ENCODE data around the gene NPDC1.

The NPDC1 gene

DNA sequence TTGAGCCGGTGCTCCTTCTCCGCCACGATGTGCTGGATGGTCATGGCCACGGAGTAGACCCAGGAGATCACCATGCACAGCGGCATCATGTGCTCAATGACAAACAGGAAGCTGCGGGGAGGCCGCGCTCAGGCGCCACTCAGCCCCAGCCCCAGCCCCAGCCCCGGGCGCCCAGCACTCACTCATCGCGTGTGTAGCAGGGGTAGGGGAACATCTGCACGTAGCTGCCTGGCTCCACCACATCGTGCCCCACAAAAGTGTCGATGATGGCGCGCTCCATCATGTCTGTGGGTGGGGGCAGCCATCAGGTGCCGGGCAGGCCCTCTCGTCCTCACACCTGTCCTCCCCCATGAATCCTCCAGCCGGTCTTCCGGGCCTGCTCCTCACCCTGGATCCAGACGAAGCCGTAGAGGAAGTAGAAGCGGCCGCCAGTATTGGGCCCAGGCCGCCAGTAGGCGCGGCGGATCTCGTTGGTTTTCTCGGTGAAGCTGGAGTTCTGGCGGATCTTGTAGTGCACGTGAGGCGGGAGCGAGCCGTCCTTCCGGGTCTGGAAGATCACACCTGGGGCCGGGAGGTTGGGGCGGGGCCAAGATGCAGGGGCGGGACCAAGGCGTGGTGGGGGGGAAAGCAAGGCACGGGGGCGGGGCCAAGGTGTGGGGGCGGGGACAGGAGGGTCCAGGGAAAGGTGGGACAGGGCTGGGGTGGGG is 28.0 kb downstream of the NPDC1 start:
- TF ChIP-seq POLR2AphosphoS5 (IDR thresholded peaks at IDR 0.05; ENCODE audit: borderline replicate concordance, low read depth, low read length) (no peak), FOXP2 (optimal IDR thresholded peaks at IDR 0.05; ENCODE audit: control extremely low read depth, extremely low read length, insufficient read depth) (no peak), EZH2 (IDR thresholded peaks at IDR 0.05) (no peak)
- Histone ChIP-seq H3K9ac (ENCODE audit: insufficient read length) (no peak overlapping the region), H3K36me3 (ENCODE audit: insufficient read depth, low read length) (no peaks in the 10 kb centered on the region), H3K9me3 (ENCODE audit: low read depth, low read length) (no peaks in the 10 kb centered on the region), H3K27ac (no peak overlapping the region), H3K4me3 (no peak overlapping the region)
- no peak for DNase-seq (ENCODE audit: low read depth, low spot score)

DNA sequence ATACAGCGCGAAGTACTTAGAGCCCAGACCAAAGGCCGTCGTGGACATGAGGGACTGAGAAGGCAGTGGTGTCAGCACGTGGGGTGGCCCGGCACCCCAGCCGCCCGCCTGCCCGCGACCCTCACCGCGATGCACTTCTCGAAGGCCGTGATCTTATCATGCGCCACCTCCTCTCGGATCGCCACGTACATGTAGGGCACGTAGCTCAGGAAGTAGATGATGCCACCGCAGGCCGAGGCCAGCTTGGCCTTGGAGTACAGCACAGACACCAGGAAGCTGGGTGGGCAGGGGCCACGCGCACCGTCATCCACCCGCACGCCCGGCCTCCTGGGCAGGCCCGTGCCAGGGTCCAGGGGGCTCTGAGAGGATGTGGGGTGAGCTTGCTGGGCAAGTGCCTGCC is 28.9 kb downstream of the NPDC1 start:
- Histone ChIP-seq H3K36me3 (ENCODE audit: insufficient read depth, low read length) (no peaks in the 10 kb centered on the region), H3K9ac (ENCODE audit: insufficient read length) (no peak overlapping the region), H3K4me3 (no peak overlapping the region), H3K9me3 (ENCODE audit: low read depth, low read length) (no peaks in the 10 kb centered on the region), H3K27ac (no peak overlapping the region)
- DNase-seq (ENCODE audit: low read depth, low spot score), result no peak
- TF ChIP-seq EZH2 (IDR thresholded peaks at IDR 0.05) (no peak), FOXP2 (optimal IDR thresholded peaks at IDR 0.05; ENCODE audit: control extremely low read depth, extremely low read length, insufficient read depth) (no peak), POLR2AphosphoS5 (IDR thresholded peaks at IDR 0.05; ENCODE audit: borderline replicate concordance, low read depth, low read length) (no peak)

DNA sequence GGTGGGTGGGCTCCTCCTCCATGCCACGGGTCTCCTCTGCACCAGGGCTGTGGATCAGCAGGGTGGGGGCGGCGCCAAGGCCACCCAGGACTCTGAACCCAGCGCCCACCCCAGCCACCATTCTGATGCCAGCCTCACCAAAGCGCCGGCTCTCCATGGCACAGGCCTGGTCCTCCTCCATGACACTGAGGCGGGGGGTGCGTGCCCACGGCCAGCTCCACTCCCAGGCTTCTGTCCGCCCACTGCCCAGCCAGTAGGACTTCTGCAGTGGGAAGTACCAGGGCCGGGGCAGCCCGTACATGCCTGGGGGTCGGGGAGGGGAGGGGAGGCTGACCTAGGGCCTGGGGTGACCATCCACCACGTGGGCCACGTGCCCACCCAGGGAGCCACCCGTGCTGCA is 29.5 kb downstream of the NPDC1 start:
- Histone ChIP-seq H3K4me3 (no peak overlapping the region), H3K36me3 (ENCODE audit: insufficient read depth, low read length) (no peaks in the 10 kb centered on the region), H3K9ac (ENCODE audit: insufficient read length) (no peak overlapping the region), H3K9me3 (ENCODE audit: low read depth, low read length) (no peaks in the 10 kb centered on the region), H3K27ac (no peak overlapping the region)
- TF ChIP-seq EZH2 (IDR thresholded peaks at IDR 0.05), result no peak
- no peak for TF ChIP-seq FOXP2 (optimal IDR thresholded peaks at IDR 0.05; ENCODE audit: control extremely low read depth, extremely low read length, insufficient read depth)
- TF ChIP-seq POLR2AphosphoS5 (IDR thresholded peaks at IDR 0.05; ENCODE audit: borderline replicate concordance, low read depth, low read length), result no peak
- DNase-seq (ENCODE audit: low read depth, low spot score), result no peak

DNA sequence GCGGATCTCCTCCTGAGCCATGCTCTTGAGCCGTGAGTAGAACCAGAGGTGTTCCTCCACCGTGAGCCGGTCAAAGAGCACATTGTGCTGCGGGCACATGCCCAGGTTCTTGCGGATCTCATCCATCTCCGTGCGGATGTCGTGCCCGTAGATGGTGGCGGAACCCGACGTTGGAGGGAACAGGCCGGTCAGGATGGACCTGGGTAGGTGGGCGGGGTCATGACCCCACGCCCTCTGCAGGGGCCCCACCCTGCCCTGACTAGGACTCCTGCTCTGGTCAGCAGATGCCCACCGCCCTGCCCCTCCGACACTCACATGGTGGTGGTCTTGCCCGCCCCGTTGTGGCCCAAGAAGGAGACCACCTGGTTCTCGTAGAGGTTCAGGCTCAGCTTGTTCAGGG is 30.0 kb downstream of the NPDC1 start:
- Histone ChIP-seq H3K9ac (ENCODE audit: insufficient read length) (no peak overlapping the region), H3K4me3 (no peak overlapping the region), H3K27ac (no peak overlapping the region), H3K36me3 (ENCODE audit: insufficient read depth, low read length) (no peaks in the 10 kb centered on the region), H3K9me3 (ENCODE audit: low read depth, low read length) (no peaks in the 10 kb centered on the region)
- DNase-seq (ENCODE audit: low read depth, low spot score), result no peak
- TF ChIP-seq POLR2AphosphoS5 (IDR thresholded peaks at IDR 0.05; ENCODE audit: borderline replicate concordance, low read depth, low read length) (no peak), FOXP2 (optimal IDR thresholded peaks at IDR 0.05; ENCODE audit: control extremely low read depth, extremely low read length, insufficient read depth) (no peak), EZH2 (IDR thresholded peaks at IDR 0.05) (no peak)

DNA sequence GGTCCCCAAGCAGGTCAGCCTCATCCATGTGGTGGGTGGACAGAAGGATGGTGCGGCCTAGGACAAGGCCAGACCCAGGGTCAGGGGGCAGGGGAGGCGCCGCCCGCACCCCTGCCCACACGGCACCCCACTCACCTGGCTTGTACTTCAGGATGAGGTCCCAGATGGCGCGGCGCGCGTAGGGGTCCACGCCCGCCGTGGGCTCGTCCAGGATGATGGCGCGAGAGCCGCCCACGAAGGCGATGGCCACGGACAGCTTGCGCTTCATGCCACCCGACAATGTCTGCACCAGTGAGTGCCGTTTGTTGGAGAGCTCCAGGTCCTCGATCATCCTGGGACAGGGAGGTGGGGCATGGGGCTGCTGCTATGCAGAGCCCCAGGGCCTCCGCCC is 30.4 kb downstream of the NPDC1 start:
- Histone ChIP-seq H3K27ac (no peak overlapping the region), H3K9ac (ENCODE audit: insufficient read length) (no peak overlapping the region), H3K4me3 (no peak overlapping the region), H3K36me3 (ENCODE audit: insufficient read depth, low read length) (no peaks in the 10 kb centered on the region), H3K9me3 (ENCODE audit: low read depth, low read length) (no peaks in the 10 kb centered on the region)
- TF ChIP-seq POLR2AphosphoS5 (IDR thresholded peaks at IDR 0.05; ENCODE audit: borderline replicate concordance, low read depth, low read length) (no peak), EZH2 (IDR thresholded peaks at IDR 0.05) (no peak), FOXP2 (optimal IDR thresholded peaks at IDR 0.05; ENCODE audit: control extremely low read depth, extremely low read length, insufficient read depth) (no peak)
- DNase-seq (ENCODE audit: low read depth, low spot score), result no peak

DNA sequence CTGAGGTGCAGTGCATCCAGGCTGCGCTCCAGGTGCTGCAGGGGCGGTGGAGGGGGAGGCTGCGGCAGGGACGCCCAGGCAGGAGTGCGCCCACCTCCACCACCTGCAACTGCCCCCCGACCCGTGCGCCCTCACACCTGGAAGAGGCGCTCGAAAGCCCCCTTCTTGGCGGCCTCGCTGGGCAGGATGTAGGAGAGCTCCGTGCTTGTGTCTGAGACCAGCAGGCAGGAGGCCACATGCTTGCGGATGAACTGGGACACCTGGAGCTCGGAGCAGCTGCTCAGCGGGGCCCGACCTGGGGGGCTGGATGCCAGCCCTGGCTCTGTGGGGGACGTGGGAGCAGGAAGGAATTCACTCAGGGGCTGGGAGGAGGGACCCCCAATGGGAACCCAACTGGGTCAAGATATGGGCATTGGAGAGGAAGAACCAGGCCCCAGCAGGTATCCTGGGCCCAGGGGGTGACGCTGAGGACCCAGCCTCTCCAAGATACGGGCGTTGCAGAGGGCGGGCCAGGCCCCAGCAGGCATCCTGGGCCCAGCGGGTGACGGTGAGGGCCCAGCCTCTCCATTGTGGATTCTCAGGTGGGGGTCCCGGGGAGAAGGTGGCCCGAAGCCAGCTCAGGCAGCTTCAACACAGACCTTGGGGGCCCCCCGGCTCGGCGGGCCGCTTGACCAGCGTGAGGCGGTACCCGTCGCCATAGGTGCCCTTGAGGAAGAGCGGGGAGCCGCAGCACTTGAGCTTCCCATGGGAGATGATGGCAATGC is 31.0 kb downstream of the NPDC1 start:
- H3K4me3 ChIP-seq, result no peak overlapping the region
- H3K36me3 ChIP-seq (ENCODE audit: insufficient read depth, low read length), result no peaks in the 10 kb centered on the region
- no peak for TF ChIP-seq FOXP2 (optimal IDR thresholded peaks at IDR 0.05; ENCODE audit: control extremely low read depth, extremely low read length, insufficient read depth)
- no peak for TF ChIP-seq POLR2AphosphoS5 (IDR thresholded peaks at IDR 0.05; ENCODE audit: borderline replicate concordance, low read depth, low read length)
- no peak for TF ChIP-seq EZH2 (IDR thresholded peaks at IDR 0.05)
- no peaks in the 10 kb centered on the region for H3K9me3 ChIP-seq (ENCODE audit: low read depth, low read length)
- no peak overlapping the region for H3K9ac ChIP-seq (ENCODE audit: insufficient read length)
- no peak overlapping the region for H3K27ac ChIP-seq
- no peak for DNase-seq (ENCODE audit: low read depth, low spot score)

DNA sequence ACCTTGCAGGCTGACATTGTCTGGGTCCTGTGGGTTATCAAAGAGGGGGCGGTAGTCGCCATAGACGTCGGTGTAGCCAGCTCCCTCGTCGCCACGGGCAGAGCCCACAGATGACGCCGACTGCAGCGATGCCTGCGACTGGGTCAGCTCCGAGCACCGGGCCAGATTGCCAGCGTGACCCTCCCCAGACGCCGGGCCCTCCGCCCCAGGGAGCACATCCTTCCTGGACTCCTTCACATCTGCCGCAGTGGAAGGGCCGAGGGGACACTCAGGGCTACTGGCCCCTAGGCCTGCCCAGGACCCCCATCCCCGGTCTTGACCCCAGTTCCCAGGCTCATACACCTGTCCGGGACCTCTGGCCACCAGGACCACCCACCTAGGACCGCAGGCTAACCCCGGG is 31.8 kb downstream of the NPDC1 start:
- no peak for DNase-seq (ENCODE audit: low read depth, low spot score)
- Histone ChIP-seq H3K27ac (no peak overlapping the region), H3K4me3 (no peak overlapping the region), H3K9me3 (ENCODE audit: low read depth, low read length) (no peaks in the 10 kb centered on the region), H3K9ac (ENCODE audit: insufficient read length) (no peak overlapping the region), H3K36me3 (ENCODE audit: insufficient read depth, low read length) (no peaks in the 10 kb centered on the region)
- TF ChIP-seq EZH2 (IDR thresholded peaks at IDR 0.05) (no peak), FOXP2 (optimal IDR thresholded peaks at IDR 0.05; ENCODE audit: control extremely low read depth, extremely low read length, insufficient read depth) (no peak), POLR2AphosphoS5 (IDR thresholded peaks at IDR 0.05; ENCODE audit: borderline replicate concordance, low read depth, low read length) (no peak)

DNA sequence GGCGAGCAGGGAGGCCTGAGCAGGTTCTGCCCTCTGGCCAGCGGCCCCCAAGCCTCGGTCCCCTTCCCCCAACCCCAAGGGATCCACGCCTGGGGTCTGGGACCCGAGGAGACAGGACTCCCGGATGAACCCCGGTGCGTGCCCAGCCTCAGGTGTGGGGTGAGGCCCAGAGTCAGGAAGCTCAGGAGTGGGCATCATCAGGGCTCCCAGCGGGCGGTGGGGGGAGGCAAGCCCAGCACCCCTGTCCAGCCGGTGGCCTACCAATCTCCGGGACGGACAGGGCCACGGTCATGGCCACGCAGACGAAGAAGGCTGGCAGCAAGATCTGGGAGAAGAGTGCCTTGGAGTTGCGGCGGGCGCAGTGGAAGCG is 32.4 kb downstream of the NPDC1 start:
- Histone ChIP-seq H3K9ac (ENCODE audit: insufficient read length) (no peak overlapping the region), H3K36me3 (ENCODE audit: insufficient read depth, low read length) (no peaks in the 10 kb centered on the region), H3K27ac (no peak overlapping the region), H3K4me3 (peak overlapping the region; percentile 53), H3K9me3 (ENCODE audit: low read depth, low read length) (no peaks in the 10 kb centered on the region)
- TF ChIP-seq EZH2 (IDR thresholded peaks at IDR 0.05) (no peak), FOXP2 (optimal IDR thresholded peaks at IDR 0.05; ENCODE audit: control extremely low read depth, extremely low read length, insufficient read depth) (no peak), POLR2AphosphoS5 (IDR thresholded peaks at IDR 0.05; ENCODE audit: borderline replicate concordance, low read depth, low read length) (no peak)
- DNase-seq (ENCODE audit: low read depth, low spot score), result no peak

Data from SK-N-MC (cell line).